Mammary epithelial cell (primary cell): Measurements from ENCODE around the gene RALGAPA1.

ENCODE experiments used
- EZH2 ChIP-seq: IDR thresholded peaks from 2 replicates; pipeline ENCODE4 v1.6.1; 2012; ENCODE audit warnings: low read length, inconsistent platforms, borderline replicate concordance
- TF ChIP-seq, protein P1 (sequence below), 2 donors: IDR thresholded peaks in 1 of 2; conservative IDR thresholded peaks in 1 of 2; 2 replicates each; pipeline ENCODE4 v1.5.1; 2011 to 2012; ENCODE audit warnings: inconsistent platforms in 2 of 2, low read length in 2 of 2, mild to moderate bottlenecking in 2 of 2, control low read depth in 1 of 2, low read depth in 1 of 2; ENCODE audit not compliant: insufficient read depth in 1 of 2; ENCODE audit errors: extremely low read depth in 1 of 2

DNA sequence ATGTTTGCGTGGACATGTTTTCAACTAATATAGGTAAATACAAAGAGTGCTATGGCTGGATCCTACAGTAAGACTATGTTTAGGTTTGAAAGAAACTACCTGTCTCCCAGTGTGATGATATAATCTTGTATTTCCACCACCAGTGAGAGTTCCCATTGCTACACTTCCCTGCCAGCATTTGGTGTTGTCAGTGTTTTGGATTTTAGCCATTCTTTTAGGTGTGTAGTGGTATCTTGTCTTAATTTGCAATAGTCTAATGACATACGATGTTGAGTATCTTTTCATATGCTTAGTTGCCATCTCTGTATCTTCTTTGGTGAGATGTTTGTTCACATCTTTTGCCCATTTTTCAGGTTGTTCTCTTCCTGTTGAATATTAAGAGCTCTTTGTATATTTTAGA lies 103.5 kb downstream of the RALGAPA1 start:
- TF ChIP-seq, protein P1, sequence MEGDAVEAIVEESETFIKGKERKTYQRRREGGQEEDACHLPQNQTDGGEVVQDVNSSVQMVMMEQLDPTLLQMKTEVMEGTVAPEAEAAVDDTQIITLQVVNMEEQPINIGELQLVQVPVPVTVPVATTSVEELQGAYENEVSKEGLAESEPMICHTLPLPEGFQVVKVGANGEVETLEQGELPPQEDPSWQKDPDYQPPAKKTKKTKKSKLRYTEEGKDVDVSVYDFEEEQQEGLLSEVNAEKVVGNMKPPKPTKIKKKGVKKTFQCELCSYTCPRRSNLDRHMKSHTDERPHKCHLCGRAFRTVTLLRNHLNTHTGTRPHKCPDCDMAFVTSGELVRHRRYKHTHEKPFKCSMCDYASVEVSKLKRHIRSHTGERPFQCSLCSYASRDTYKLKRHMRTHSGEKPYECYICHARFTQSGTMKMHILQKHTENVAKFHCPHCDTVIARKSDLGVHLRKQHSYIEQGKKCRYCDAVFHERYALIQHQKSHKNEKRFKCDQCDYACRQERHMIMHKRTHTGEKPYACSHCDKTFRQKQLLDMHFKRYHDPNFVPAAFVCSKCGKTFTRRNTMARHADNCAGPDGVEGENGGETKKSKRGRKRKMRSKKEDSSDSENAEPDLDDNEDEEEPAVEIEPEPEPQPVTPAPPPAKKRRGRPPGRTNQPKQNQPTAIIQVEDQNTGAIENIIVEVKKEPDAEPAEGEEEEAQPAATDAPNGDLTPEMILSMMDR (conservative IDR thresholded peaks at IDR 0.05 in 1 of 2, IDR thresholded peaks at IDR 0.05 in 1 of 2; ENCODE audit: extremely low read depth in 1 of 2, insufficient read depth in 1 of 2, low read depth in 1 of 2, low read length in 2 of 2) = no peak
- no peak for TF ChIP-seq EZH2
